Measurements from ENCODE around the gene IL21R. TPM values are rescaled to one million over a fixed set of nuclear protein-coding genes. Genes with fewer than 3 reads are reported as not detected.

The IL21R gene
- total and polyA plus RNA-seq, 10 of the 15 experiments (the other 5 are each of a cell fraction or from before 2014, with no cell fraction given): 5.3 to 138 (median 82.5) TPM

- Histone ChIP-seq H3K27me3 (replicated peaks in 1 of 2; ENCODE audit: control insufficient read depth in 2 of 2, insufficient read depth in 2 of 2, low read length in 1 of 2) (no peaks in the 10 kb centered on the region), H3K79me2 (ENCODE audit: control insufficient read depth, insufficient read depth, low read length) (peaks cover 85% of the 10 kb centered on the region), H3K9me3 (replicated peaks; ENCODE audit: control insufficient read depth, insufficient read depth, low read length) (peaks cover 27% of the 10 kb centered on the region), H3K4me3 (no peak overlapping the region), H4K20me1 (ENCODE audit: control insufficient read depth, insufficient read depth) (no peaks in the 10 kb centered on the region), H3K27ac (ENCODE audit: control insufficient read depth, insufficient read depth) (peak overlapping the region; percentile 29; the same call in 1 of the 2 replicates), H3K9ac (ENCODE audit: control insufficient read depth, insufficient read depth, low read length) (no peak overlapping the region), H3K36me3 (ENCODE audit: control insufficient read depth in 2 of 2, insufficient read depth in 2 of 2, low read length in 1 of 2) (peaks cover 10 to 31% of the 10 kb centered on the region in 2 experiments), H3K4me1 (ENCODE audit: control insufficient read depth, insufficient read depth, low read length) (no peaks in the 10 kb centered on the region), H3K4me2 (ENCODE audit: control insufficient read depth, insufficient read depth) (0 out of 2 replicates have a peak overlapping the region, but pooled peaks have one; percentile 30), H2AFZ (ENCODE audit: control insufficient read depth, low read depth, low read length) (no peak overlapping the region)
- RAD21 ChIA-PET (ENCODE audit: unreplicated experiment): no interaction called here
- DNase-seq (ENCODE audit: low read depth, low spot score) (no peak), ATAC-seq (no peak), FAIRE-seq (no peak)
- in situ Hi-C loops (cut with MboI) (no loop called here), intact Hi-C loops (cut with micrococcal nuclease; ENCODE audit: unreplicated experiment) (no loop called here)
- WGBS (ENCODE audit: insufficient coverage, insufficient replicate concordance, low lambda C conversion rate, missing lambda C conversion rate): 91% methylated on average over 2 of the region's 2 CpGs
- CTCF ChIA-PET: no interaction called here
- POLR2A ChIA-PET: no interaction called here
- BruUV-seq (replicated peaks): no TSS peak
- SMC1A ChIA-PET (ENCODE audit: uncharacterized antibody, unreplicated experiment): interaction anchor here (0.7 to 0.8 kb wide), 2 partner anchors 8 to 9 kb away, joined by 3 read pairs; no protein-coding TSS in a partner anchor
- TF ChIP-seq NRF1 (conservative IDR thresholded peaks at IDR 0.05; ENCODE audit: low read depth, low read length) (no peak), ZNF24 (IDR thresholded peaks at IDR 0.05) (no peak), POLR2AphosphoS5 (IDR thresholded peaks at IDR 0.05; ENCODE audit: low read length) (no peak), BACH1 (IDR thresholded peaks at IDR 0.05; ENCODE audit: borderline replicate concordance) (no peak), REST (IDR thresholded peaks at IDR 0.05; ENCODE audit: low read depth, low read length) (no peak), NR2F1 (conservative IDR thresholded peaks at IDR 0.05) (no peak), HSF1 (IDR thresholded peaks at IDR 0.05; ENCODE audit: low read depth, low read length) (no peak), SPI1 (IDR thresholded peaks at IDR 0.05; ENCODE audit: borderline replicate concordance, insufficient read depth, low read depth, low read length) (no peak), BCL11A (IDR thresholded peaks at IDR 0.05; ENCODE audit: low read depth, low read length) (no peak), HCFC1 (IDR thresholded peaks at IDR 0.05; ENCODE audit: low read length) (no peak), NFXL1 (IDR thresholded peaks at IDR 0.05; ENCODE audit: borderline replicate concordance) (no peak), STAT3 (IDR thresholded peaks at IDR 0.05; ENCODE audit: low read depth, low read length) (no peak)
Measured at GRCh38 chr16:27413956-27414355, 12.0 kb downstream of the IL21R start.
